GM18526 (cell line): Measurements from ENCODE around the gene CDCA4.

Source experiments
- POLR2A ChIP-seq: IDR thresholded peaks from 3 replicates; pipeline ENCODE4 v1.6.1; 2011; ENCODE audit not compliant: insufficient read length; ENCODE audit errors: extremely low read depth

The CDCA4 gene

GRCh38 chr14:105023791-105024480 is 3.1 kb upstream of the CDCA4 start:
- TF ChIP-seq POLR2A, result no peak

GRCh38 chr14:105023144-105023543 is 2.3 kb upstream of the CDCA4 start:
- no peak for TF ChIP-seq POLR2A

GRCh38 chr14:105022276-105022670 is 1.4 kb upstream of the CDCA4 start:
- TF ChIP-seq POLR2A, result no peak

- no peak for TF ChIP-seq POLR2A
Observed at GRCh38 chr14:105021656-105022275, 883 bp upstream of the CDCA4 start.

GRCh38 chr14:105019861-105020814 is 745 bp downstream of the CDCA4 start:
- no peak for TF ChIP-seq POLR2A

DNA sequence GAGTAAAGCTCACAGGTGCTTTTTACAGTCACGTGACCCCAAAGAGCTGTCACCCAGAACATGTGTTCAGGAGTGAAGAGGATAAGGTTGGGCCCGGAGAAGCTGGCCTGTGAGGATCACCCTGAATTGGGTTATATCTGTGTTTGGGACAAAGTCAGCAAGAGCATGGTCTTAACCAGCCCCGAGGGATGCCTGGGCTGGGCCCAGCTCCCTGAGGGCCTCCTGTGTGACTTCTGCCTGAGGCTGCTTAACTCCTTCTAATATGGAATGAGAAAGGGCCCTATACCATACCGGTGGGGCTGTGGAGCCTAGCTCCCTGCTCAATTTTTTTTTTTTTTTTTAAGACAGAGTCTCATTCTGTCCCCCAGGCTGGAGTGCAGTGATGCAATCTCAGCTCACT is 2.5 kb downstream of the CDCA4 start:
- TF ChIP-seq POLR2A, result no peak

DNA sequence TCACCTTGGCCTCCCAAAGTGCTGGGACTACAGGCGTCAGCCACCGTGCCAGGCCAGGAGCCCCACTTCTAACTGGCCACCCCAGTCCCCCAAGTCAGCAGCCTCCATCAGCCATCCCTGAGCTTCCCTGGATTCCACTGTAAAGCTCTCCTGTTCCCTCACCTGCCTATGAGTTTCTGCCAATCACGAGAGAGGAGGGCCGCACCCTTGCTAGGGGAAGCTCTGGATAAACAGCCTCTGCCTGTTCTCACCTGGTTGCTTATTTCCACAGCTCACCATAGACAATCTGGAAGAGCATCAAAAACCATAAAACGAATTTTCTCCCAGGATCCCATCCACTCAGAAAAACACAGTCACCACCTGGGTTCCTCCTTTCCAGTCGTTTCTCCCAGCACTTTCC is 5.0 kb downstream of the CDCA4 start:
- no peak for TF ChIP-seq POLR2A

GRCh38 chr14:105015242-105015641 is 5.6 kb downstream of the CDCA4 start:
- TF ChIP-seq POLR2A, result no peak

GRCh38 chr14:105014631-105015030 is 6.3 kb downstream of the CDCA4 start:
- TF ChIP-seq POLR2A, result no peak

DNA sequence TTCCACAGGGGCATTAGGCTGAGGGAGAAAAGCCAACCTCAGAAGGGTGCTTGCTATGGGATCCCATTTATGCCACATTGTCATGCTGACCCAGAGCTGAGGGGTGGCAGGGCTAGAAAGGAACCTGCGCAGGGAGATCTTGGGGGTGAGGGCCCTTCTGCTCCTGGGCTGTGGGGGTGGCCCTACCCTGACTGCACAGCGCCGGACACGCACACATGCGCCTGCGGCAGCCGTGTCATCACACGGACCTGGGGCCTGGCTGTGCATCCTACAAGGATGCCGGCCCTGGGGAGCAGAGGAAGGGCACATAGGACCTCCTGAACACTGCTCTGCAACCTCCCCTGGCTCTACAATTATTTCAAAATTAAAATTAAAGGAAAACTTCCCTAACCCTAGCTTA is 6.9 kb downstream of the CDCA4 start:
- TF ChIP-seq POLR2A, result no peak

DNA sequence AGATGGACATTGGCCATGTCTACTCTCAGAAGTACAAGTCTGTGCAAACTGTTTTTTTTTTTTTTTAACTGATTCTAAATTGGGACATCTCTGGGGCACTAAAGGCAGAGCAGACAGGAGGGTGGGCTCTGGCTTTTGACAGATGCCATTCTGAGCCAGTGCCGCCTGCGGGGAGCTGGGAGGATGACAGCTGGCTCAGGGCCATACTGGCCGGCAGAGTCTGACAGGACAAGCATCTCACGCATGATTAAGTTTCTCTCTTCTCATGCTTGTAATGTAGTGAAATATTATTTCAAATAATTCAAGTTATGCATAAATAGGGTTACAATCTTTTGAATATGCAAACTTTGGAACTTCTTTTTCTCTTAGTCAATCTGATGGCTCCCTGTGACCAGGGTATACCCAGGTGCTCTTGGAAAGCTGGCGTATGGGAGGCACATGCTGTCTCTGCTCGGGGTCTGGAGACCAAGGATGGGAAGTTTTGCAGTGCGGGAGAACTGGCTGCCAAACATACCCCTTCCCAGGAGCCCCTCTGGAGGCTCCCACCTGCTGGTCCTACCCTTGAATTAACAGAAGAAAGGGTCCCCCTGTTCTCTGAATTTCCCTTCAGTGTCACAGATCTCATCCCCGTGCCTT is 7.6 kb downstream of the CDCA4 start:
- no peak for TF ChIP-seq POLR2A

GRCh38 chr14:105012171-105012985 is 8.5 kb downstream of the CDCA4 start:
- TF ChIP-seq POLR2A, result no peak

DNA sequence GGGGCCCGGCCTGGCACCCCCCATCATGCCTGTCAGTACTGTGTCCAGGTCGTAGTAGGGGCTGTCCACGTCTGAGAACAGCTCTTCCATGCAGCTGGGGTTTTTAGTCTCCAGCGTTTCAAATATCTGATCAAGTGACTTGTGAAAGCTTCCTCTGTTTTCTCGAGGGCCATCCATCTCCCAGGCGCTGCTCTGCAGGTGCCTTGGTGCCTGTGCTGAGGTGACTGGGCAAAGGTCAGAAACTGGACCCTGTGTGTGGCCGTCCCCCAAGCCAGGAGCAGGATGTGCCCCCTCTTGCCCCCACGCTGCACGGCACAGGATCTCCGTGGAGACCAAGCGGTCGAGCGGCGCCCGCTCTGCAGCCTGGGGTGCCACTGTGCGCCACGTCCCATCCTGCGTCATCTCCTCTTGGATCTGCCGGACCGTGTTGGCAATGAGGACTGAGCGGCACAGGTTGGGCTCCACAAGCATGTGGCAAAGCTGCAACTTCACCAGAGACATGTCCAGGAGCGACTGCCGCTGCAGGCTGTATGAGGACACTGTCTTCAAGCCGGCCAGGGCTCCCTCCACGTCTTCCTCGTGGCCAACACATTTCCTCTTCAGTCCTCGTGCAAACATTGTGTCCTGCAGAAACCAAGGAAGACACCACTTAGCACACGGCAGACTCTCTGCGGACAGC is 9.4 kb downstream of the CDCA4 start:
- no peak for TF ChIP-seq POLR2A

DNA sequence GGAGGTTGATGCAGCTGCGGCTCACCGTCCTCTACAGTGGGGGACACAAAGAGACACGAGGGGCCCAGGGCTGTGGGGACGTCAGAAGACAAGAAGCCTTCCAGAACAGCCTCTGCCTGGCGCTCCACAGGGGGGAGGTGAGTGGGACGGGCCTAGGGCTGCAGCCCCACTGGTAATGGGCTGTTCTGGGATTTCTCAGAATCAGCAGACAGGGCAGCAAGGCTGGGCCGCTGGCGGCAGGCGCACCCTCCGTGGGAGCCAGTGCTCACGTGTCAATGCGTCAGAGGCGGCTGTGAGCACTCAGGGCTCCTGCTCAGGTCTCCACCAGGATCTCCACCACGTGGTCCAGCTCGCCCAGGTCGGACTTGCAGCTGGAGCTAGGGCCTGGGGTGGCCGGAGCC is 10.0 kb downstream of the CDCA4 start:
- no peak for TF ChIP-seq POLR2A
